OCI-LY7 (cell line): ENCODE measurements around the gene CFLAR.

Source experiments
- EZH2phosphoT487 ChIP-seq: fragments of 200-600 bp; sonication (generic); IDR thresholded peaks from 2 replicates; pipeline ENCODE4 v1.6.1; 2018; ENCODE audit warnings: low read depth, borderline replicate concordance, mild to moderate bottlenecking, mixed run types, antibody characterized with exemption, low read length, moderate library complexity, mixed read lengths
- TF ChIP-seq, protein P1 (sequence below): fragments of 200-600 bp; sonication (generic); conservative IDR thresholded peaks from 2 replicates; pipeline ENCODE4 v1.5.1; 2014; ENCODE audit warnings: mild to moderate bottlenecking, antibody characterized with exemption, low read length, moderate library complexity, mixed read lengths

DNA sequence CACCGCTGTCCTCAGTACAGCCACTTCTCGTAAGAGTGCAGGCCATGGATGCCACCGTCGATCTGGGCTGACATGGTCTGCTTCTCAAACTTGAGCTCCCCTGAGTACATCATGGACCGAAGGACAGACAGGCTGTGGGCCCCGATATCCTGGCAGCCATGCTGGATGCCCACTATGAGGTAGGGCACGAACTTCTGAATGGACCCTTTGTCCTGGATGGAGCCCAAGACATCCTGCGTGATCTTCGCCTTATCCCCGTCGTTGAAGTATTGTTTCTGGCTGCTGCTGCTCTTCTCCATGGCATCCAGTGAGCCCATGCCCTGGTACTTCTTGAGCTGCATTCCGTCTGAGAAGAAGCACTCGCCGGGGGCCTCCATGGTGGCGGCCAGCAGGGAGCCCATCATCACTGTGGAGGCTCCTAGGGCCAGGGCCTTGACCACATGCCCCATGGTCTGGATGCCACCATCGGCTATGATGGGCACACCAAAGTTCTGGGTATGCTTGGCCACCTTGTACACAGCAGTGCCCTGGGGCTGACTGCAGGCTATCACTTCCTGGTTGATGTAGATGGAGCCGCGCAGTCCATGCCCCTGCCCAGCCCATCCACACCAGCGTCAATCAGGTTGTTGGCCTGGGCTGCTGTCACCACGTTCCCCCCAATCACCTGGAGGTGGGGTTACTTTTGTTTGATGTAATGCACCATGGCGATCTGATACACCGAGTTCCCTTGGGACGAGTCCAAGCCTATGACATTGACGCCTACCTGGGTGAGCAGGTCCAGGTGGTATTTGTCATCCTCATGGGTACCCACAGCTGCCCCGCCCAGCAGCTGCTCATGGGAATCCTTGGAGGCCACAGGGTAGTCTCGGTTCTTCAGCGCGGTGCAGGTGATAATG lies 21.8 kb downstream of the CFLAR start:
- TF ChIP-seq, protein P1, sequence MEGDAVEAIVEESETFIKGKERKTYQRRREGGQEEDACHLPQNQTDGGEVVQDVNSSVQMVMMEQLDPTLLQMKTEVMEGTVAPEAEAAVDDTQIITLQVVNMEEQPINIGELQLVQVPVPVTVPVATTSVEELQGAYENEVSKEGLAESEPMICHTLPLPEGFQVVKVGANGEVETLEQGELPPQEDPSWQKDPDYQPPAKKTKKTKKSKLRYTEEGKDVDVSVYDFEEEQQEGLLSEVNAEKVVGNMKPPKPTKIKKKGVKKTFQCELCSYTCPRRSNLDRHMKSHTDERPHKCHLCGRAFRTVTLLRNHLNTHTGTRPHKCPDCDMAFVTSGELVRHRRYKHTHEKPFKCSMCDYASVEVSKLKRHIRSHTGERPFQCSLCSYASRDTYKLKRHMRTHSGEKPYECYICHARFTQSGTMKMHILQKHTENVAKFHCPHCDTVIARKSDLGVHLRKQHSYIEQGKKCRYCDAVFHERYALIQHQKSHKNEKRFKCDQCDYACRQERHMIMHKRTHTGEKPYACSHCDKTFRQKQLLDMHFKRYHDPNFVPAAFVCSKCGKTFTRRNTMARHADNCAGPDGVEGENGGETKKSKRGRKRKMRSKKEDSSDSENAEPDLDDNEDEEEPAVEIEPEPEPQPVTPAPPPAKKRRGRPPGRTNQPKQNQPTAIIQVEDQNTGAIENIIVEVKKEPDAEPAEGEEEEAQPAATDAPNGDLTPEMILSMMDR = no peak
- no peak for TF ChIP-seq EZH2phosphoT487
